ENCODE measurements around the gene STK11. TPM values are rescaled to one million over a fixed set of nuclear protein-coding genes. Genes with fewer than 3 reads are reported as not detected.
A peak's percentile ranks its signal among the peaks of the same experiment; 100 is the strongest.
"Not testable (repeated sequence)": the region's sequence is repeated elsewhere in the genome, so short reads cannot be mapped to it uniquely, and the experiment has no call there.

The STK11 gene
- total RNA-seq, 2 donors from 2014 or later = 71.8 to 91.8 TPM

GRCh38 chr19:1183543-1184172 lies 21.9 kb upstream of the STK11 start:
- intact Hi-C loops (cut with DNase I, micrococcal nuclease) = loop anchor here in 1 of 2 donors (5.0 kb wide), 1 partner anchor 71 kb away; no protein-coding TSS in a partner anchor
- ATAC-seq = peak; percentile 72

GRCh38 chr19:1189419-1189818 lies 16.2 kb upstream of the STK11 start:
- intact Hi-C loops (cut with DNase I, micrococcal nuclease) = no loop called here

More at GRCh38 chr19:1183543-1184172, 21.9 kb upstream of the STK11 start:
- DNase-seq = peak; percentile 57 to 76

GRCh38 chr19:1199531-1199930 lies 6.0 kb upstream of the STK11 start:
- intact Hi-C loops (cut with DNase I, micrococcal nuclease) = no loop called here
- ATAC-seq = no peak
- no peak for DNase-seq

More at GRCh38 chr19:1189419-1189818, 16.2 kb upstream of the STK11 start:
- DNase-seq (no peak), ATAC-seq (no peak)

- DNase-seq; ATAC-seq; intact Hi-C loops (cut with DNase I, micrococcal nuclease): not testable (repeated sequence)
These were observed 5.0 kb upstream of the STK11 start for GRCh38 chr19:1200614-1201013.

GRCh38 chr19:1206150-1206863 lies 729 bp downstream of the STK11 start:
- peak in 1 of 2 donors; percentile 50 for DNase-seq
- intact Hi-C loops (cut with DNase I, micrococcal nuclease) = no loop called here
- ATAC-seq = no peak

- peak; percentile 15 for ATAC-seq
- peak in 1 of 2 donors; percentile 64 for DNase-seq
- intact Hi-C loops (cut with DNase I, micrococcal nuclease) = no loop called here
These were observed 1.4 kb downstream of the STK11 start for GRCh38 chr19:1206864-1207450.

GRCh38 chr19:1208830-1209229 lies 3.3 kb downstream of the STK11 start:
- DNase-seq (peak; percentile 76 to 91), ATAC-seq (peak; percentile 66)
- intact Hi-C loops (cut with DNase I, micrococcal nuclease) = not testable (repeated sequence)

- DNase-seq = no peak
- no peak for ATAC-seq
- intact Hi-C loops (cut with DNase I, micrococcal nuclease) = no loop called here
These were observed 4.6 kb downstream of the STK11 start for GRCh38 chr19:1210227-1210538.

- DNase-seq (no peak), ATAC-seq (no peak)
- intact Hi-C loops (cut with DNase I, micrococcal nuclease) = no loop called here
These were observed 6.1 kb downstream of the STK11 start for GRCh38 chr19:1211494-1212234.

- peak; percentile 75 to 82 for DNase-seq
- intact Hi-C loops (cut with DNase I, micrococcal nuclease) = no loop called here
- ATAC-seq = peak; percentile 80
These were observed 8.1 kb downstream of the STK11 start for GRCh38 chr19:1213391-1214286.

GRCh38 chr19:1214299-1214861 lies 8.8 kb downstream of the STK11 start:
- intact Hi-C loops (cut with DNase I, micrococcal nuclease) = no loop called here
- ATAC-seq (peak; percentile 1), DNase-seq (peak in 1 of 2 donors; percentile 25)

- DNase-seq (peak; percentile 27 to 29), ATAC-seq (no peak)
- intact Hi-C loops (cut with DNase I, micrococcal nuclease) = no loop called here
These were observed 9.5 kb downstream of the STK11 start for GRCh38 chr19:1214862-1215731.

- intact Hi-C loops (cut with DNase I, micrococcal nuclease) = no loop called here
- no peak for DNase-seq
- ATAC-seq = no peak
These were observed 11.2 kb downstream of the STK11 start for GRCh38 chr19:1216756-1217155.

- intact Hi-C loops (cut with DNase I, micrococcal nuclease) = no loop called here
- ATAC-seq (no peak), DNase-seq (no peak)
These were observed 11.8 kb downstream of the STK11 start for GRCh38 chr19:1217366-1217765.

GRCh38 chr19:1218751-1219567 lies 13.4 kb downstream of the STK11 start:
- no peak for ATAC-seq
- intact Hi-C loops (cut with DNase I, micrococcal nuclease) = no loop called here
- no peak for DNase-seq

GRCh38 chr19:1219786-1220476 lies 14.4 kb downstream of the STK11 start:
- ATAC-seq = no peak
- intact Hi-C loops (cut with DNase I, micrococcal nuclease) = no loop called here
- no peak for DNase-seq
